Measurements from ENCODE around the gene PPP2R5C.
A peak's percentile ranks its signal among the peaks of the same experiment; 100 is the strongest.

PPP2R5C gene

GRCh38 chr14:101917413-101918017 lies 156.0 kb downstream of the PPP2R5C start:
- no peak for DNase-seq

DNA sequence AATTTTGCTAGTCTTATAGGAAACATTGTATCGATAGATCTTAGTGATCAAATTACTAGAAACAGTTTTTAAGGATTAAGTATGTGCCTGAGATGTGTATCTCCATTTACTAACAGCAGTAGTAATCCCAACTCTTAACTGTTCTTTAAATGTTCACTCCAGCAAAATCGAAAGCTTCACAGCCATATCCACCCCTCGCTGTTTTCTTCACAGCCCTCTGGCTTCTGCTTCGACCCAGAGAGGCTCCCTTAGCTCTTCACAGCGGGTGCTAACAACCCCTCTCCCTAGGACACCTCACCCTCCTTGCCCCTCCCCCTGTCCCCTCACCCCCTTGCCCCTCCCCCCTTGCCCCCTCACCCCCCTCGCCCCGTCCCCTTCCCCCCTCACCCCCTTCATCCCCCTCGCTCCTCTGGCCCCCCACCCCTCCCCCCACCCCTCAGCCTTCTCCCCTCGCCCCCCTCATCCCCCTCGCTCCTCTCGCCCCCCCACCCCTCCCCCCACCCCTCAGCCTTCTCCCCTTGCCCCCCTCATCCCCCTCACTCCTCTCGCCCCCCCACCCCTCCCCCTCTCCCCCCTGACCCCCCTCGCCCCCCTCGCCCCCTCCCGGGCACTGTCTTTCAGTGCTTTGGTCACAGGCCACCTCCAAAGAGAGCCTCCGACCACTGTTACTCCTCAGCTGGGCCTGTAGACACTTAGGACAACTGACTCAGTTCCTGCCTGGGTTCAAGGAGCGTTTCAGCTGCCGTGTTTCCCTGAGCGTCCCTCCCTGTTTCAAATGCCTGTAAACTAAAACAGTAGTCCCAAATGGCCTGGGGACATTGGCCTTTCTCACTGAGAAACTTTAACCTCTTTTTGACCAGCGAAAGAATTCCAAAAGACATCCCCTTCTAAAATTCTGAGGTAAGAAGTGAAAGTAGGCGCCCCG lies 156.8 kb downstream of the PPP2R5C start:
- no peak for DNase-seq

DNA sequence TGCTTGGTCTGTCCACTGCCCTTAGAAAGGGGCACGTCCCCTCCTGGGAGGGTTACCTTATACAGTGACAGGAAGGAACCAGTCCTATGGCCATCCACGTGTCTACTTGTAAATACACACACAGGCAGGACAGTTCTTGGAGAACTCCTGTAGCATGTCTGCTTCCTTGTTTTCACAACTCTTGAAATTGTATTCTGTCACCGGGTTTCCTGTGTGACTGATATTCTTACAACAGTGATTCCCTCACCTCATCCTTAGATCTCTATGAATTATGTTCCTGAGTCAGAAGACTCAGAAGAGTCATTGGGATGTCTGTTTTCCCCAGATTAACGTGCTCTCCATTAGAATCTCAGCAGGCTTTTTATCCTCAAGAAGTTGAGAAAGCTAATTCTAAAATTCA lies 158.8 kb downstream of the PPP2R5C start:
- DNase-seq: no peak

GRCh38 chr14:101922866-101923265 lies 161.4 kb downstream of the PPP2R5C start:
- no peak for DNase-seq

GRCh38 chr14:101925152-101925551 lies 163.6 kb downstream of the PPP2R5C start:
- no peak for DNase-seq

- DNase-seq: no peak
Observed at GRCh38 chr14:101926085-101926484, 164.6 kb downstream of the PPP2R5C start.

DNA sequence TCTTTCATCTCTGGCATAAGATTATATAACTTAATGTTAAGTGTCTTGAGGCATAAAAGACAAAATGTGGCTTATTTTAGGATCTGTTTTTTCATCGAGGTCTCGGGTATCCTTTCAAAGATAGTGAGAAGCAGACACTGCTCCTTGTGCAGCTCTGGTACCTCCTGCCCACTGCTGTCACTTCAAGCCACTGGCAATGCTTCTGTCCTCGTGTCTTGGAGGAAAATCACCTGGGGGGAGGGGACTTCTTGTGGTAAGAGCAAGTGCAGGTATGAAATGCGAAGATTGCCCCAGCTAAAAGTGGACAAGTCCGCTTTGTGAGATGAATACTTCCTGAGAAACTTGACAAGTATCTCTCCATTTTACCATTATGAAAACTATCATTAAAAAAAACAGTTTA lies 165.1 kb downstream of the PPP2R5C start:
- no peak for DNase-seq

- no peak for DNase-seq
Observed at GRCh38 chr14:101927859-101928258, 166.3 kb downstream of the PPP2R5C start.

DNA sequence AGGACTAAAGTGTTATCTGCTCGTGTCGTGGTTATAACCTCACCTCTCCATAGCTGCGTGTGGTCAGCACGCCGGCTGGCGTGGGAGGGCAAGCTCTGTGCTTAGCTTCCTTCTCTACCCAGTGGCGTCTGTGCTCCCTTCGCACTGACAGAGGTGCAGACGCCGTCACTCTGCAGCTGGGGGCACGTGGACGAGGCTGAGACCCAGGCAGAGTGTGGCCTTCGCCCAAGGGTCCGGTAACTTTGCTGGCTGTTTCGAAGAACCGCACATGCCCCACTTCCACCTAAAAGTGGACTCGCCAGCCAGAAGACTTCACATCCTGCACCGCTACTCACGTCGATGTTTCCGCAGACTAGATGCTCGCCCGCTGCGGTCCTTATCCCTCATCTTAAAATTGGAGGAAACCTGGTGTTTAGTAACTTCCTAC lies 166.9 kb downstream of the PPP2R5C start:
- no peak for DNase-seq

- no peak for DNase-seq
Observed at GRCh38 chr14:101929096-101929495, 167.6 kb downstream of the PPP2R5C start.

- DNase-seq: no peak
Observed at GRCh38 chr14:101929946-101930345, 168.4 kb downstream of the PPP2R5C start.

DNA sequence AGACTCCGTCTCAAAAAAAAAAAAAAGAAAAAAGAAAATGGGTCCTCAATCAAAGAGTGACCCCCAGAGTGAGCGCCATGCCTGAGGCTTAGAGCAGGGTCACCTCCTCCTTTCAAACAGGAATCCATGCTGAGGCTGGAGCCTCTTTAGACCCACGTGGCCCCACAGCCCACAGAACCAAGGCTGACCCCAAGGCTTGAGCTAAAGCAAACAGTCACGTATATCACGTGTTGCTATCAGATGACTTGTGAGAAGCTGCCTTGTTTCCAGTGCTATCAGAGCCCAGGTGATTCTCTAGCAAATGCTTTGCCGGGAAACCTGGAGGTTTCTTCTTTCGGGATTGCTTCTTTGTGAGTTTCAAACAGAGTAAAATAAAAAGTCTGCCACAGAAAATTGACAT lies 171.2 kb downstream of the PPP2R5C start:
- DNase-seq: no peak

GRCh38 chr14:101933209-101933608 lies 171.7 kb downstream of the PPP2R5C start:
- no peak for DNase-seq

DNA sequence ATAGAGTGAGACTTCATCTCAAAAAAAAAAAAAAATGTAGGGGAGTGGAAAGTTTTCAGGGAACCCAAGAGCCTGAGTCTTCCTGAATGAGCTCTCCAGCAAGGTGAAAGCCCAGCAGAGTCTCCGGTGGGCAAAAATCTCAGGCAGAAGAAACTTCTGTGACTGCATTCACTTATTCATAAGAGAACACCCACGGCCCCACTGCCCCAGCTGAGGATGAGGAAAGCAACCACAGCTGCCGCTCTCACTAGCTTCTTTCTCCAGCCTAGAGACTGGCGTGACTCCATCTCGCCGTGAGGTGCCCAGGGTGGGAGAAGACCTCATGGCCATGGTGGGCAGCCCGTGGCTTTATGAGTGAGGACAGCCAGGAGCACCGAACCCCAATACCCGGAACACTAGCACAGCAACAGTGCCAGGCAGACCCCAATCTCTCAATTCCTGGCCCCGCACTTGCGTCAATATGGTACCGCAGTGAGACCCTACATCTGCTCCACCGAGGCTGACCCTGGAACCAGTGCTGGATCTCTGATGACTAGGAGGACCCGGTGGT lies 173.2 kb downstream of the PPP2R5C start:
- DNase-seq: no peak

- no peak for DNase-seq
Observed at GRCh38 chr14:101937926-101938767, 176.6 kb downstream of the PPP2R5C start.

- DNase-seq: no peak
Observed at GRCh38 chr14:101939646-101940170, 178.2 kb downstream of the PPP2R5C start.

DNA sequence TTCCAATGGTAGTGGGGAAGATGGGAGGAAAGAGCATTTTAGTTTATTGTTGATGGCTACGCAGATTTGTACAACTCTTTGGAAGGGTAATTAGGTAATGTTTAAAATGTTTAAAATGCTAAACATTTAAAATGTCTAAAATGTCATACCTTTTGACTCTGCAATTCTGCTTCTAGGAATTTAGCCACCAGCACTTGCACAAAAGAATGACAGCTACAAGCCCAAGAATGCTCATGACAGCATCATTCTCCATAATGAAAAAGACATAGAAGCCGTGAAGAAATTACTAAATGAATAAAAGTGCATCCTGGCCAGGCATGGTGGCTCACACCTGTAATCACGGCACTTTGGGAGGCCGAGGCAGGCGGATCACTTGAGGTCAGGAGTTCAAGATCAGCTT lies 182.9 kb downstream of the PPP2R5C start:
- DNase-seq: no peak

DNA sequence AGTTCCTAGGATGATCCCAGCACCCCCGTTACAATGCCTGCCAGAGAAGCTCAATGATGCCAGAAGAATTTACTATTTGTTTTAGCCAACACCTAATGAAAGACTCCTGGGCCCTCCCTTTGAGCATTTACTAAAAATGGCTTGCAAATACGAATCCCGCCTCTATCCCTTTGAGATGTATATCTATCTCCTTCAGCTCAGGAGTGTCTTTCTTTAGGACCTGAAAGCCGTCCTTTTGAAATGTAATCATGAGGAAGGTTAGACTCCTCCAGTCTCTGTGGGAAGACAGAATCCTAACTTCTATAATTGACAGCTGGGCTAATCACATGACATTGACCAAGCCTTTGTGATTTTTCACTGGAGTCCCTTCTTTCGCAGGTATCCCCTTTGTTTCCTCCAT lies 183.7 kb downstream of the PPP2R5C start:
- no peak for DNase-seq

DNA sequence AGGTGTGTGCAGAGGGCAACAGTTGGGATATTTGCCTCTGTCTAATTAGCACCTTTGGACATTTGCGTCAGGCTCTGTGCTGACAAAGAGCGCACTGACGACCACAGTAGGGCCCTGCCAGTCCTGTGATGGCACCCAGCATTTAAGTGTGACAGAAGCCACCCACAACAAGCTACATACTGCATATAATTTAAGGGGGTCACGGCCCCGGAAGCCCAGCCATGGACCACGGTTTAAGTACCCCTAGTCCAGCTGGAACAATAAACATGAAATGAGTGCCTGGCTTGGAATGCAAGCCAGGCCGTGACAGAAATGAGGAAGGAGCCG lies 186.0 kb downstream of the PPP2R5C start:
- no peak for DNase-seq

GRCh38 chr14:101947904-101948665 lies 186.6 kb downstream of the PPP2R5C start:
- peak; percentile 96 for DNase-seq

- DNase-seq: no peak
Observed at GRCh38 chr14:101948666-101949216, 187.2 kb downstream of the PPP2R5C start.

Measured in right kidney (tissue), 1 donor.